GM12878 (cell line): ENCODE data around the gene HERC5. TPM values are rescaled to one million over a fixed set of nuclear protein-coding genes. Genes with fewer than 3 reads are reported as not detected.
A peak's percentile ranks its signal among the peaks of the same experiment; 100 is the strongest.

Source experiments
- ATF3 ChIP-seq: IDR thresholded peaks from 2 replicates; pipeline ENCODE4 v1.6.1; 2011; ENCODE audit warnings: low read depth, mild to moderate bottlenecking, low read length, moderate library complexity, borderline replicate concordance; ENCODE audit errors: extremely low read depth
- CBFB ChIP-seq: IDR thresholded peaks from 2 replicates; pipeline ENCODE4 v1.6.1; 2016; ENCODE audit warnings: antibody characterized with exemption, low read depth
- CBX5 ChIP-seq: sonication (generic); IDR thresholded peaks from 2 replicates; pipeline ENCODE4 v1.6.1; 2016; ENCODE audit warnings: low read depth, moderate library complexity, mild to moderate bottlenecking, inconsistent platforms
- CHD2 ChIP-seq: IDR thresholded peaks from 2 replicates; pipeline ENCODE4 v1.6.1; 2011; ENCODE audit warnings: low read depth, low read length, improper control_type of control experiment, borderline replicate concordance
- CTCF ChIP-seq, 3 experiments: IDR thresholded peaks in 2 of 3; conservative IDR thresholded peaks in 1 of 3; 2 replicates each; pipeline ENCODE4 v1.5.1; 2011; ENCODE audit warnings: low read depth in 3 of 3, low read length in 3 of 3, mild to moderate bottlenecking in 3 of 3, control low read depth in 2 of 3, moderate library complexity in 2 of 3, inconsistent platforms in 1 of 3, mixed read lengths in 1 of 3; ENCODE audit not compliant: control insufficient read depth in 2 of 3, insufficient read depth in 1 of 3; ENCODE audit errors: extremely low read depth in 1 of 3
- FOXM1 ChIP-seq: IDR thresholded peaks from 2 replicates; pipeline ENCODE4 v1.6.1; 2012; ENCODE audit warnings: low read depth, mild to moderate bottlenecking, inconsistent platforms, low read length, moderate library complexity
- HCFC1 ChIP-seq: fragments of 150-350 bp; IDR thresholded peaks from 2 replicates; pipeline ENCODE4 v1.6.1; 2014; ENCODE audit warnings: low read length
- IKZF1 ChIP-seq: fragments of 450-650 bp; conservative IDR thresholded peaks from 2 replicates; pipeline ENCODE4 v1.6.1; 2017; ENCODE audit warnings: antibody characterized with exemption, mild to moderate bottlenecking
- IRF4 ChIP-seq: IDR thresholded peaks from 2 replicates; pipeline ENCODE4 v1.6.1; 2011; ENCODE audit warnings: low read depth, low read length
- JUND ChIP-seq: IDR thresholded peaks from 2 replicates; pipeline ENCODE4 v1.6.1; 2012; ENCODE audit warnings: low read depth, mild to moderate bottlenecking, low read length, improper control_type of control experiment, moderate library complexity
- KLF5 ChIP-seq: fragments of 450-650 bp; IDR thresholded peaks from 2 replicates; pipeline ENCODE4 v1.6.1; 2014; ENCODE audit warnings: mild to moderate bottlenecking; ENCODE audit not compliant: partially characterized antibody
- PAX8 ChIP-seq: fragments of 450-650 bp; IDR thresholded peaks from 2 replicates; pipeline ENCODE4 v1.6.1; 2017; ENCODE audit warnings: mild to moderate bottlenecking, moderate library complexity
- POLR2A ChIP-seq: IDR thresholded peaks from 2 replicates; pipeline ENCODE4 v1.6.1; 2011; ENCODE audit warnings: low read depth, mild to moderate bottlenecking, low read length
- REST ChIP-seq: IDR thresholded peaks from 2 replicates; pipeline ENCODE4 v1.6.1; 2012; ENCODE audit warnings: mild to moderate bottlenecking, low read depth, low read length
- SKIL ChIP-seq: fragments of 450-650 bp; IDR thresholded peaks from 2 replicates; pipeline ENCODE4 v1.6.1; 2017; ENCODE audit warnings: mild to moderate bottlenecking, low read depth, inconsistent platforms; ENCODE audit not compliant: poor library complexity, severe bottlenecking
- SP1 ChIP-seq: IDR thresholded peaks from one replicate; pipeline ENCODE4 v1.6.1; 2011; ENCODE audit warnings: low read depth, low read length
- SUPT20H ChIP-seq: IDR thresholded peaks from 2 replicates; pipeline ENCODE4 v1.6.1; 2011; ENCODE audit warnings: low read depth, mild to moderate bottlenecking, low read length, moderate library complexity, borderline replicate concordance; ENCODE audit not compliant: control insufficient read depth
- TARDBP ChIP-seq: IDR thresholded peaks from 2 replicates; pipeline ENCODE4 v1.6.1; 2016; ENCODE audit warnings: borderline replicate concordance
- TBL1XR1 ChIP-seq: IDR thresholded peaks from 2 replicates; pipeline ENCODE4 v1.6.1; 2012; ENCODE audit warnings: low read depth, low read length, improper control_type of control experiment
- TCF12 ChIP-seq: IDR thresholded peaks from 2 replicates; pipeline ENCODE4 v1.6.1; 2011; ENCODE audit warnings: low read depth, mild to moderate bottlenecking, low read length
- TCF3 ChIP-seq: IDR thresholded peaks from 2 replicates; pipeline ENCODE4 v1.6.1; 2012; ENCODE audit warnings: low read depth, mild to moderate bottlenecking, low read length, borderline replicate concordance; ENCODE audit not compliant: insufficient read depth
- polyA plus RNA-seq, 11 experiments: library from polyadenylated mRNA; depleted of rRNA in 4 of 11; unstranded in 6 of 11; stranded (reverse) in 5 of 11; fragments of >200 nt; fragmentation: Nextera tagmentation in 4 of 11; fragmentation: Illumina TruSeq in 1 of 11; extraction: Ambion mirVana in 4 of 11; extraction: Trizol in 1 of 11; gene quantifications; 1 replicate in 1 of 11; 2 replicates in 10 of 11; pipeline versions ENCODE4 v1.2.1 to v1.2.3, GENCODE V29; 2011 to 2016; ENCODE audit warnings: inconsistent platforms in 2 of 11, missing spikeins in 2 of 11, low read depth in 1 of 11
- total RNA-seq, 4 experiments: library from RNA; depleted of rRNA in 3 of 4; stranded (reverse); fragments of >200 nt in 3 of 4; fragmentation: Illumina TruSeq in 1 of 4; extraction: Trizol in 1 of 4; gene quantifications; 2 replicates each; pipeline versions ENCODE4 v1.2.1 to v1.2.3, GENCODE V29; 2013 to 2021

The HERC5 gene
- total and polyA plus RNA-seq, 10 of the 15 experiments (the other 5 are each of a cell fraction or from before 2014, with no cell fraction given) = 12.5 to 60.7 (median 25.1) TPM

GRCh38 chr4:88523325-88524129, 66.6 kb downstream of the HERC5 start, which contains the start of gene PYURF (continued):
- TF ChIP-seq JUND = no peak
- TF ChIP-seq POLR2A = peak; percentile 93
- TF ChIP-seq HCFC1 = peak; percentile 50
- TF ChIP-seq CHD2 = no peak
- no peak for TF ChIP-seq FOXM1
- TF ChIP-seq SKIL = no peak
- no peak for TF ChIP-seq TCF3
- TF ChIP-seq TARDBP = peak; percentile 25; the same call in 1 of the 2 replicates
- no peak for TF ChIP-seq KLF5
- no peak for TF ChIP-seq CTCF (IDR thresholded peaks at IDR 0.05 in 2 of 3, conservative IDR thresholded peaks at IDR 0.05 in 1 of 3; ENCODE audit: control insufficient read depth in 2 of 3, extremely low read depth in 1 of 3, insufficient read depth in 1 of 3, low read depth in 3 of 3, low read length in 3 of 3)
- TF ChIP-seq PAX8 = no peak
- TF ChIP-seq TBL1XR1 = 0 out of 2 replicates have a peak, but pooled peaks have one; percentile 6
- TF ChIP-seq TCF12 = no peak
- TF ChIP-seq REST = no peak
- no peak for TF ChIP-seq CBX5
- no peak for TF ChIP-seq SUPT20H
- TF ChIP-seq CBFB = no peak; the same call in 1 of the 2 replicates
- no peak for TF ChIP-seq ATF3
- TF ChIP-seq SP1 = peak; percentile 45
- TF ChIP-seq IRF4 = no peak
- peak; percentile 93 for TF ChIP-seq IKZF1
